H9 (cell line): Measurements from ENCODE around the gene OR2L8. TPM values are rescaled to one million over a fixed set of nuclear protein-coding genes. Genes with fewer than 3 reads are reported as not detected.

ENCODE experiments used
- DNase-seq: peaks from one replicate; pipeline ENCODE4 v3.0.0-alpha.2; 2017
- H2AFZ ChIP-seq: one replicate; pipeline ENCODE4 v1.6.1; 2013; ENCODE audit warnings: mild to moderate bottlenecking, low read length, control low read depth, moderate library complexity
- H2AK5ac ChIP-seq: 2 replicates; pipeline ENCODE4 v1.6.1; 2013; ENCODE audit warnings: low read length, control low read depth, mixed read lengths; ENCODE audit not compliant: insufficient read length
- H2BK120ac ChIP-seq: one replicate; pipeline ENCODE4 v1.6.1; 2013; ENCODE audit warnings: low read depth, mild to moderate bottlenecking, low read length, control low read depth, inconsistent platforms; ENCODE audit not compliant: poor library complexity, severe bottlenecking
- H2BK12ac ChIP-seq: 2 replicates; pipeline ENCODE4 v1.6.1; 2013; ENCODE audit warnings: low read length, control low read depth, mixed read lengths, low read depth; ENCODE audit not compliant: insufficient read length
- H2BK15ac ChIP-seq: 2 replicates; pipeline ENCODE4 v1.6.1; 2013; ENCODE audit warnings: low read depth, low read length, control low read depth
- H2BK20ac ChIP-seq: one replicate; pipeline ENCODE4 v1.6.1; 2013; ENCODE audit warnings: low read depth, mild to moderate bottlenecking, low read length, control low read depth, inconsistent platforms; ENCODE audit not compliant: poor library complexity, severe bottlenecking
- H2BK5ac ChIP-seq: 2 replicates; pipeline ENCODE4 v1.6.1; 2013; ENCODE audit warnings: low read length, control low read depth, mixed read lengths; ENCODE audit not compliant: insufficient read length
- H3K14ac ChIP-seq: 2 replicates; pipeline ENCODE4 v1.6.1; 2013; ENCODE audit warnings: low read length, control low read depth; ENCODE audit not compliant: insufficient read depth
- H3K18ac ChIP-seq: 2 replicates; pipeline ENCODE4 v1.6.1; 2013; ENCODE audit warnings: low read depth, mild to moderate bottlenecking, mixed read lengths, low read length, control low read depth; ENCODE audit not compliant: insufficient read length
- H3K23ac ChIP-seq: 2 replicates; pipeline ENCODE4 v1.6.1; 2013; ENCODE audit warnings: low read length, control low read depth, mixed read lengths, low read depth; ENCODE audit not compliant: insufficient read length
- H3K23me2 ChIP-seq: 2 replicates; pipeline ENCODE4 v1.6.1; 2013; ENCODE audit warnings: low read depth, mild to moderate bottlenecking, mixed read lengths, low read length, control low read depth; ENCODE audit not compliant: insufficient read length, poor library complexity, severe bottlenecking
- H3K27ac ChIP-seq: 2 replicates; pipeline ENCODE4 v1.5.1; 2013; ENCODE audit warnings: low read length, control low read depth, mixed read lengths, low read depth; ENCODE audit not compliant: insufficient read length
- H3K27me3 ChIP-seq: 2 replicates; pipeline ENCODE4 v1.6.1; 2013; ENCODE audit warnings: low read length, control low read depth, inconsistent platforms; ENCODE audit not compliant: insufficient read depth
- H3K4ac ChIP-seq: 2 replicates; pipeline ENCODE4 v1.6.1; 2013; ENCODE audit warnings: low read depth, mild to moderate bottlenecking, control low read depth, inconsistent platforms, low read length, moderate library complexity
- H3K4me1 ChIP-seq: 2 replicates; pipeline ENCODE4 v1.6.1; 2013; ENCODE audit warnings: low read length, control low read depth, inconsistent platforms; ENCODE audit not compliant: insufficient read depth
- H3K4me2 ChIP-seq: 2 replicates; pipeline ENCODE4 v1.6.1; 2013; ENCODE audit warnings: low read length, control low read depth, mixed read lengths; ENCODE audit not compliant: insufficient read length, insufficient read depth
- H3K56ac ChIP-seq: 2 replicates; pipeline ENCODE4 v1.6.1; 2013; ENCODE audit warnings: low read depth, mild to moderate bottlenecking, mixed read lengths, low read length, control low read depth; ENCODE audit not compliant: insufficient read length
- H3K79me1 ChIP-seq: 2 replicates; pipeline ENCODE4 v1.6.1; 2013; ENCODE audit warnings: low read depth, mild to moderate bottlenecking, moderate library complexity, low read length, control low read depth, inconsistent platforms; ENCODE audit not compliant: insufficient read depth, poor library complexity, severe bottlenecking
- H3K79me2 ChIP-seq: 2 replicates; pipeline ENCODE4 v1.6.1; 2013; ENCODE audit warnings: low read length, control low read depth, inconsistent platforms; ENCODE audit not compliant: insufficient read depth
- H3K9ac ChIP-seq: 2 replicates; pipeline ENCODE4 v1.6.1; 2013; ENCODE audit warnings: low read length, control low read depth, mixed read lengths; ENCODE audit not compliant: insufficient read length; ENCODE audit errors: extremely low read depth
- H3K9me3 ChIP-seq: one replicate; pipeline ENCODE4 v1.6.1; 2013; ENCODE audit warnings: low read depth, low read length, inconsistent platforms; ENCODE audit not compliant: control insufficient read depth
- H3T11ph ChIP-seq: one replicate; pipeline ENCODE4 v1.6.1; 2013; ENCODE audit warnings: mild to moderate bottlenecking, low read length, control low read depth, inconsistent platforms
- H4K20me1 ChIP-seq: one replicate; pipeline ENCODE4 v1.6.1; 2013; ENCODE audit not compliant: control insufficient read depth, insufficient read length, insufficient read depth
- H4K5ac ChIP-seq: 2 replicates; pipeline ENCODE4 v1.6.1; 2013; ENCODE audit warnings: low read depth, mild to moderate bottlenecking, mixed read lengths, low read length, control low read depth; ENCODE audit not compliant: insufficient read length
- H4K8ac ChIP-seq: replicated peaks from 2 replicates; pipeline ENCODE4 v1.6.1; 2013; ENCODE audit warnings: low read length, control low read depth, mixed read lengths, low read depth; ENCODE audit not compliant: insufficient read length
- H4K91ac ChIP-seq: 2 replicates; pipeline ENCODE4 v1.6.1; 2013; ENCODE audit warnings: low read depth, mild to moderate bottlenecking, moderate library complexity, mixed read lengths, low read length, control low read depth; ENCODE audit not compliant: insufficient read length
- H3K27ac Mint-ChIP-seq, 3 experiments: 2 replicates in 2 of 3; 3 replicates in 1 of 3; pipeline ENCODE4 v1.8.0; 2020 to 2021; ENCODE audit warnings: mixed read lengths in 3 of 3, mild to moderate bottlenecking in 1 of 3, moderate library complexity in 1 of 3
- H3K27me3 Mint-ChIP-seq: 2 replicates; pipeline ENCODE4 v1.8.0; 2021; ENCODE audit warnings: low read depth, mild to moderate bottlenecking, moderate library complexity, mixed read lengths
- H3K36me3 Mint-ChIP-seq, 3 experiments: 2 replicates in 2 of 3; 3 replicates in 1 of 3; pipeline ENCODE4 v1.8.0; 2020 to 2021; ENCODE audit warnings: low read depth in 3 of 3, mixed read lengths in 3 of 3; ENCODE audit not compliant: insufficient read depth in 1 of 3
- H3K4me1 Mint-ChIP-seq, 2 experiments: 2 replicates each; pipeline ENCODE4 v1.8.0; 2020; ENCODE audit warnings: mixed read lengths in 2 of 2
- H3K4me3 Mint-ChIP-seq, 2 experiments: 2 replicates in 1 of 2; 3 replicates in 1 of 2; pipeline ENCODE4 v1.8.0; 2020 to 2021; ENCODE audit warnings: mild to moderate bottlenecking in 2 of 2, mixed read lengths in 2 of 2, moderate library complexity in 1 of 2
- H3K9me3 Mint-ChIP-seq, 2 experiments: 2 replicates in 1 of 2; 3 replicates in 1 of 2; pipeline ENCODE4 v1.8.0; 2020; ENCODE audit warnings: mild to moderate bottlenecking in 2 of 2, mixed read lengths in 2 of 2, moderate library complexity in 1 of 2
- CTCF ChIP-seq: fragments of 200-600 bp; sonication (generic); conservative IDR thresholded peaks from 3 replicates; pipeline ENCODE4 v1.8.0; 2021; ENCODE audit warnings: antibody characterized with exemption, mild to moderate bottlenecking
- WGBS: extraction: QIAGEN DNeasy Blood & Tissue Kit; methylation state at CpG from one replicate; pipeline ENCODE4 v1.1.7; 2013; ENCODE audit warnings: missing lambda C conversion rate, low lambda C conversion rate, mixed read lengths; ENCODE audit not compliant: insufficient read length; ENCODE audit errors: extremely low coverage; 5-methylcytosine and 5-hydroxymethylcytosine counted together
- total RNA-seq: library from RNA; stranded (reverse); gene quantifications from 2 replicates; pipeline ENCODE4 v1.2.1, GENCODE V29; 2021

OR2L8 gene
- total RNA-seq, 1 experiment from 2014 or later: 0.24 TPM

- Histone ChIP-seq H3K14ac (no peak overlapping the region), H2AFZ (no peak overlapping the region), H2AK5ac (no peak overlapping the region), H3K23me2 (no peaks in the 10 kb centered on the region), H3K9me3 (peaks cover 12% of the 10 kb centered on the region), H2BK12ac (no peak overlapping the region), H2BK120ac (no peak overlapping the region), H4K8ac (no peak overlapping the region), H4K5ac (no peak overlapping the region), H2BK15ac (no peak overlapping the region), H3K18ac (no peak overlapping the region), H4K91ac (no peak overlapping the region), H3K4ac (no peak overlapping the region), H2BK20ac (no peak overlapping the region), H3K27me3 (no peaks in the 10 kb centered on the region), H3T11ph (no peak overlapping the region), H3K79me1 (no peaks in the 10 kb centered on the region), H4K20me1 (no peaks in the 10 kb centered on the region), H3K9ac (no peak overlapping the region), H3K4me2 (no peak overlapping the region), H3K4me1 (no peaks in the 10 kb centered on the region), H3K79me2 (no peaks in the 10 kb centered on the region), H3K23ac (no peak overlapping the region), H2BK5ac (no peak overlapping the region), H3K56ac (no peak overlapping the region), H3K27ac (no peak overlapping the region)
- H3K27me3 Mint-ChIP-seq: no peaks in the 10 kb centered on the region
- peaks cover 0 to 4% (median 3%) of the 10 kb centered on the region in 3 experiments; a peak in 5 of 7 replicates for H3K36me3 Mint-ChIP-seq
- peaks cover 2 to 6% of the 10 kb centered on the region in 2 experiments; a peak in 3 of 4 replicates for H3K4me1 Mint-ChIP-seq
- no peak overlapping the region for H3K27ac Mint-ChIP-seq
- no peak for DNase-seq
- WGBS: no CpG with 5 or more reads among the region's 2 CpGs
- TF ChIP-seq CTCF: no peak
- peaks cover 67 to 69% of the 10 kb centered on the region in 2 experiments for H3K9me3 Mint-ChIP-seq
- no peak overlapping the region for H3K4me3 Mint-ChIP-seq
These were observed 34.9 kb upstream of the OR2L8 start for GRCh38 chr1:247913786-247914185.
